GM20000 (cell line): Measurements from ENCODE around the gene BTBD17.
"Not testable (repeated sequence)": the region's sequence is repeated elsewhere in the genome, so short reads cannot be mapped to it uniquely, and the experiment has no call there.

Experiments used
- DNase-seq: peaks from one replicate; pipeline ENCODE4 v3.0.0; 2012; ENCODE audit warnings: low spot score
- TF ChIP-seq, protein P1 (sequence below): IDR thresholded peaks from 2 replicates; pipeline ENCODE4 v1.5.1; 2012; ENCODE audit warnings: mild to moderate bottlenecking, control low read depth; ENCODE audit errors: extremely low read depth, missing control alignments

BTBD17 gene, protein sequence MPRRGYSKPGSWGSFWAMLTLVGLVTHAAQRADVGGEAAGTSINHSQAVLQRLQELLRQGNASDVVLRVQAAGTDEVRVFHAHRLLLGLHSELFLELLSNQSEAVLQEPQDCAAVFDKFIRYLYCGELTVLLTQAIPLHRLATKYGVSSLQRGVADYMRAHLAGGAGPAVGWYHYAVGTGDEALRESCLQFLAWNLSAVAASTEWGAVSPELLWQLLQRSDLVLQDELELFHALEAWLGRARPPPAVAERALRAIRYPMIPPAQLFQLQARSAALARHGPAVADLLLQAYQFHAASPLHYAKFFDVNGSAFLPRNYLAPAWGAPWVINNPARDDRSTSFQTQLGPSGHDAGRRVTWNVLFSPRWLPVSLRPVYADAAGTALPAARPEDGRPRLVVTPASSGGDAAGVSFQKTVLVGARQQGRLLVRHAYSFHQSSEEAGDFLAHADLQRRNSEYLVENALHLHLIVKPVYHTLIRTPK

DNA sequence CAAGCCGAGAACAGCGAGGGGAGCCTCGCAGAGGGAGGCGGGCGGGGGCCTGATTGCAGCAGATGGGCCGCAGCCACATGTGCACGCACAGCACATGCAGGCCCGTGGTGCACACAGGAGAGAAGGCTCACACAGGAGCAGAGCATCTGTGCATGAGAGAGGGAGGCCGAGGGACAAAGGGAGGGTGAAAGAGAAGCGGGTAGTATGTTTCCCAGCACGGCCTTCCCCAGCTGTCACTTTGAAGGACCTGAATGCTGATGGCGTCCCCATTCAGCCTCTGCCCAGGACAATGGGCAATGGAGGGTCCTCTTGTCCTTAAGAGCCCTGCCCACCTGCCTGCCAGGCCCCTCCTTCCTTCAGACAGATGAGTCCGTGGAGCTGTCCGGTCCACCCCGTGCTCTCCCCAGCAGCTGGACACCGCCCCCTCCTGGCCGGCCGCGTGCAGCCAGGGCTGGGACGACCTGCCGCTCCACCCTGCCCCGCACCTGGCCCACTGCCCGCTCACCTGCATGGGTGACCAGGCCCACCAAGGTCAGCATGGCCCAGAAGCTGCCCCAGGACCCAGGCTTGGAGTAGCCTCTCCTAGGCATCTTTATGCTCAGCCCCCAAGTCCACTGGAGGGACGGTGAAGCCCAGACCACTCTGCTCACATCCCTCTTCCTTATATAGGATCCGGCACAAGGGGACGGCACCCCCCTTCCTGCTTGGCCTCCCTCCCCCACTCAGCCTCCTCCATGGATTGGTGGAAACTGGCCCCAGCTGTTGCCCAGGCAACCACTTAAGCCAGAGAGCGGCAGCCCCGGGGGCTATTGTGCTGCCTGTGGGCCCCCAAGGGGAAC lies at the start of gene BTBD17:
BTBD17 (minus strand) TSS at position 639 of the 839 bp plus-strand sequence; CDS start at position 590, 49 bp downstream.
- TF ChIP-seq, protein P1, sequence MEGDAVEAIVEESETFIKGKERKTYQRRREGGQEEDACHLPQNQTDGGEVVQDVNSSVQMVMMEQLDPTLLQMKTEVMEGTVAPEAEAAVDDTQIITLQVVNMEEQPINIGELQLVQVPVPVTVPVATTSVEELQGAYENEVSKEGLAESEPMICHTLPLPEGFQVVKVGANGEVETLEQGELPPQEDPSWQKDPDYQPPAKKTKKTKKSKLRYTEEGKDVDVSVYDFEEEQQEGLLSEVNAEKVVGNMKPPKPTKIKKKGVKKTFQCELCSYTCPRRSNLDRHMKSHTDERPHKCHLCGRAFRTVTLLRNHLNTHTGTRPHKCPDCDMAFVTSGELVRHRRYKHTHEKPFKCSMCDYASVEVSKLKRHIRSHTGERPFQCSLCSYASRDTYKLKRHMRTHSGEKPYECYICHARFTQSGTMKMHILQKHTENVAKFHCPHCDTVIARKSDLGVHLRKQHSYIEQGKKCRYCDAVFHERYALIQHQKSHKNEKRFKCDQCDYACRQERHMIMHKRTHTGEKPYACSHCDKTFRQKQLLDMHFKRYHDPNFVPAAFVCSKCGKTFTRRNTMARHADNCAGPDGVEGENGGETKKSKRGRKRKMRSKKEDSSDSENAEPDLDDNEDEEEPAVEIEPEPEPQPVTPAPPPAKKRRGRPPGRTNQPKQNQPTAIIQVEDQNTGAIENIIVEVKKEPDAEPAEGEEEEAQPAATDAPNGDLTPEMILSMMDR, result peak; percentile 48
- peak; percentile 73 for DNase-seq

- DNase-seq, result no peak
- TF ChIP-seq, protein P1, result no peak
Observed at GRCh38 chr17:74410001-74410443, 48.4 kb upstream of the BTBD17 start.

DNA sequence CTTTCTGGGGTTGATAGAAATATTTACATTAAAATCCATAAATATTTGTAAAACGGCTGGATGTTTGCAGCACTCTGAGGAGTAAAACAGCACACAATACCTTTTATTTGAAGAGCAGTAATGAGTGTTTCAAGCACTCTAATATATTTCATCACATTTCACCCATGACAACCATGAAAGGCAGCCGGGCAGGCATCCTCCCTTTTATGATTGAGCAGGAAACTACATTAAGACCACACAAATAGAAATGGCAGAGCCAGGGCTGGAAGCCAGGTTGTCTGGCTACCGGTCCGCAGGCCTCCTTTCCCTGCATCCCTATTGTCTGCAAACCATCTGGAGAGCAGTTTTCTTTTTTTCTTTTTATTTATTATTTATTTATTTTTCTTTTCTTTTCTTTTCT lies 47.1 kb upstream of the BTBD17 start:
- TF ChIP-seq, protein P1, result no peak
- DNase-seq, result no peak

DNA sequence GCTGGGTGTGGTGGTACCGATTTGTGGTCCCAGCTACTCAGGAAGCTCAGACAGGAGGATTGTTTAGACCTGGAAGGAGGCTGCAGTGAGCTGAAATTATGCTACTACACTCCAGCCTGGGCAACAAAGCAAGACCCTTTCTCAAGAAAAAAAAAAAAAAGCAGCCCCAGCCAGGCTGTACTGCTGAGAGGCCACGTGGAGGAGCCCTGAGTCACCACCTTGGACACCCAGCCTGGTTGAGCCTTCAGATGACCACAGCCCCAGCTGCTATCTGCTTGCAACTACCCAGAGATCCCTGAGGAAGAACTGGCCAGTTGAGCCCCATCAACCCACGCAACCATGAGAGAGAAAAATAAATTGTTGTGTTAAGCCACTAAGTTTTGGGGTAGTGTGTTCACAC lies 46.6 kb upstream of the BTBD17 start:
- TF ChIP-seq, protein P1, result peak; percentile 15
- no peak for DNase-seq

- no peak for DNase-seq
- TF ChIP-seq, protein P1, result no peak
Observed at GRCh38 chr17:74407384-74407783, 45.7 kb upstream of the BTBD17 start.

- DNase-seq, result not testable (repeated sequence)
Observed at GRCh38 chr17:74405311-74405710, 43.6 kb upstream of the BTBD17 start.

- TF ChIP-seq, protein P1, result no peak
- no peak for DNase-seq
Observed at GRCh38 chr17:74404789-74405188, 43.1 kb upstream of the BTBD17 start.
